Inflammatory macrophage treated with lipopolysaccharide for 4 hours (primary cell): Measurements from ENCODE around the gene PP2D1.
A peak's percentile ranks its signal among the peaks of the same experiment; 100 is the strongest.
"Not testable (repeated sequence)": the region's sequence is repeated elsewhere in the genome, so short reads cannot be mapped to it uniquely, and the experiment has no call there.

Source experiments
- DNase-seq: peaks from one replicate; pipeline ENCODE4 v3.0.0-alpha.2; 2020

PP2D1 gene

DNA sequence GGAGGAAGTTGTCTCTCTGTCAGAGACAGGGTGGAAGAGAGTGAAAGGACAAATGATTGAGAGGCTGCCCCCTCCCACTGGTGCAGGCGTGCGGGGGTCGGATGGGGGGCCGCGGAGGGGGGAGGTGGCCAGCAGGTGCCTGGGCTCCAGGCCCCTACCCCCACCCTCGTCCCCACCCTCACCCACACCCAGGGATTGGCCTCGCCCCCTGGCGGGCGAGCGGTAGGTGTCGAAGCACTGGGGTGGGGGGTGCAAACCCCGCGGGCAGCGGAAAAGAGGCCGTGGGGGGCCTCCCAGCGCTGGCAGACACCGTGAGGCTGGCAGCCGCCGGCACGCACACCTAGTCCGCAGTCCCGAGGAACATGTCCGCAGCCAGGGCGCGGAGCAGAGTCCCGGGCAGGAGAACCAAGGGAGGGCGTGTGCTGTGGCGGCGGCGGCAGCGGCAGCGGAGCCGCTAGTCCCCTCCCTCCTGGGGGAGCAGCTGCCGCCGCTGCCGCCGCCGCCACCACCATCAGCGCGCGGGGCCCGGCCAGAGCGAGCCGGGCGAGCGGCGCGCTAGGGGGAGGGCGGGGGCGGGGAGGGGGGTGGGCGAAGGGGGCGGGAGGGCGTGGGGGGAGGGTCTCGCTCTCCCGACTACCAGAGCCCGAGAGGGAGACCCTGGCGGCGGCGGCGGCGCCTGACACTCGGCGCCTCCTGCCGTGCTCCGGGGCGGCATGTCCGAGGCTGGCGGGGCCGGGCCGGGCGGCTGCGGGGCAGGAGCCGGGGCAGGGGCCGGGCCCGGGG is 27.9 kb upstream of the PP2D1 start, which contains the start of gene KAT2B:
Gene KAT2B, plus strand, starts transcription at position 682 of the 783 bp plus-strand sequence. Its CDS starts 32 bp downstream, at position 714.
- peak; percentile 69 for DNase-seq

DNA sequence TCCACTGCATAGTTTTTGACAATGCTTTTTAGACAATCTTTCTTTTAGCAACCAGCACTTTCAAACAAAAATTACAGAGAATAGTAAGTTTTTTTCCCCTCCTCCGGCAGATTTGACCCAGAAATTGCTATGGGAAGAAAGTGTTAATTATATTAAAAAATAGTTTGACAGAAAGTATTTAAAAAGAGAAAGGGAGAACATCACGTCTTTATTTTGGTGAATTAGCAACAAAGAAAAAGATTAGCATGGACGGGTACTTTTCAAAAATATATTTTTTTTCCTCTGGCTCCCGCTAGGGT is 27.4 kb upstream of the PP2D1 start:
- no peak for DNase-seq

DNA sequence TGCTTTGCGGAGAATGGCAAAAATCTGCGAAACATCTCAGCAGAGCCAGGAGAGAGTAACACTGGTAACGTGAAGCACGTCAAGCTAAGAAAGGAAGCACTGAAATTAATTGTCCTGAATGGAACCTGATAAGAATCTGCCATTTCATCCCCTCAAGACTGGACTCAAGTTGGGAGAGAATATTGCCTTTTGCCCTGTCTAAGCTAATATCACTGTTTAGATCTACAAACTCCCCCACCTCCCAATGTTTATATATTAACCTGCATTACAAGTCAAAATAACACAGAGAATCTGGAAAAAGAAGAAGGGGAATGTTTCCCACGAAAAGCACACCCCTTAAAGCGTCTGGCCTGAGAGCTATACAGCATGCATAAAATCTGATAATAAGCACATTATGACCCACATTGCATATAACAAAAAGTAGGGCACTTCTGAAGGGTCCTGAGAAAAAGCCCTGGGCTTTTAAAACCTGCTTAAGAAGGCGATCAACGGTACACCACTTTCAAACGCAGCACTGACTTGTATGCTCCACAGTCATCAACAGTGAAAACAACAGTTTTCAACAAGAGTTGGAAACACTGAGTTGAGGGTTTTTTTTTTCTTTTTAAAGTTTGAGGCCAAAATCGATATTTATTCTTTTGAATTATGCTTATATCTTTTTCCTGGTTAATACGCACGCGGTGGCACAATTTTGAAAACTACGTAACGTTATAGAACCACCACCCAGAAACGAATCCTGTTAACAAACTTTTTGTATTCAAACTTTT is 26.8 kb upstream of the PP2D1 start:
- no peak for DNase-seq

DNA sequence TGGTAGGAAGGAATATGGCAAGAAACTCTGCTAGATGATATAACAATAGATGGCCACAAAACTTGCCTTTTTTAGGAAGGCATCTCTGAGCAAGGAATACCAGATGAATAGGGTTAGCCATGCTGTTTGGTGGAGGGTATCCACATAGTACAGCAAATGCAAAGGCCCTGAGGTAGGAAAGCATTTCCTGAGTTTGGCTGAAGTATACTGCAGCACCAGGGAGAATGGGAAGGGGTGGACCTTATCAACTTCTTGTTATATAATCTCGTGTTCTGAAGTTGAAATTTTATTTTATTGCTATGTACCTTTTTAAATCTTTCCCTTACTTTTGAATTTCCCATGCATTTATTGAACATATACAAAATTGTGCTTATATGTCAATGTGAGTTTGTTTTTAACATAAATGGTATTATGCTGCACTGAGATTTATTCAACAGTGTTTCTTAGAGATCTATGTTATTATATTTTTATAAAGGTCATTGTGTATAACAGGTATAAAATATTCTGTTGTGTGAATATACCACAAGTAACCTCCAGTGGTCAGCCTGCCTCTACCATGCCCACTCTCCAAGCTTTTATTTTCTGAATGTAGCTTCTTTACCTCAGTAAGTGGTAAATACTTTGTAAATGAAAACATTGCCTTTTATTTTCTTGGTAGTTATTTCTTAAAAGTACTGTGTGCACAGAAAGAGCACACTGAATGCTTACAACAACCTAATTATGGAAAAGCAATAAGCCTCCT is 25.4 kb upstream of the PP2D1 start:
- no peak for DNase-seq

DNA sequence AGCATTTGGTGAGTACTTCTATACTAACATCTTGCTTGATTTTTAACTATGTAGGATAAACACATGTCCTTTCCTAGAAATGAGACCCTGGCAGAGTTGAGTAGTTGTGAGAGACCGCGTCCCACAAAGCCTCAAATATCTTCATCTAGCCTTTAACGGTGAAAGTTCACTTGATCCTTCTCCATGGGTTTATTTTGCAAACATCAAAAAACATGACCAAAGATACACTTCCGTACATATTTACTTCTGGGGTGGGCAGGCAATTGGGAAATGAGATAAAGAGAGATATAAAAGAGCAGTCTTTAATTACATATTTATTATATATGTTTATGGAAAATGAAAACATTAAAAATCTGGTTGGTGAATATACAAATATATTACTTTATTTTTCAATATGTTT is 23.0 kb upstream of the PP2D1 start:
- DNase-seq = no peak

DNA sequence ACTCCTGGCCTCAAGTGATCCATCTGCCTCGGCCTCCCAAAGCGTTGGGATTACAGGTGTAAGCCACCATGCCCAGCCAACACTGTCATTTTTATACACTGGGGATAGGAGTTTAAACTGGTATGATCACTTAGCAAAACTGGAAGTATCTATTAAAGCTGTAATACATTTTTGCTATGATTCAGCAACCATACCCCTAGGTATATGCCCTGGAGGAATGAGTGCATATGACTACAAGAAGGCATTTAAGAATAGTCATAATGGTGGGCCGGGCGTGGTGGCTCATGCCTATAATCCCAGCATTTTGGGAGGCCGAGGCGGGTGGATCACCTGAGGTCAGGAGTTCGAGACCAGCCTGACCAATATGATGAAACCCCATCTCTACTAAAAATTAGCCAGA is 19.9 kb upstream of the PP2D1 start:
- not testable (repeated sequence) for DNase-seq

DNA sequence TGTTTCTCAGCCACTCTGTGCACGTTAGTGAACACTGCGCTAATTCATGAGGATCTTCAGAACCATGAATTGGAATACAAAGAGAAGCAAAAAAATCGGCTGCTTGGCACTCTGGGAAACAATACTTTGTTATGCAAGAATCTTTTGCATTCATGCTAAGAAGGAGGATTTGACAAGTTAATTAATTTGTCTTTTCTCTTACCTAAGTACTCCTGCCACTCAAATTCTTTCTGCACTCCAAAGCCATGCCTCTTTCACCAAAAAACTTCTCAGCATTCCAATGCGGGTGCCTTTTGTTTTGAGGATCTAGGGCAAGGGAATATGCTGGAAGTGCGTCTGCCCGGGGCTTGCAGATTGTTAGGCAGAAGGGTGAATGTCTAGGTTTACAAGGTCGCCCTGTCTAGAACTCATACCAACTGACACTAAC is 16.9 kb upstream of the PP2D1 start:
- no peak for DNase-seq

DNA sequence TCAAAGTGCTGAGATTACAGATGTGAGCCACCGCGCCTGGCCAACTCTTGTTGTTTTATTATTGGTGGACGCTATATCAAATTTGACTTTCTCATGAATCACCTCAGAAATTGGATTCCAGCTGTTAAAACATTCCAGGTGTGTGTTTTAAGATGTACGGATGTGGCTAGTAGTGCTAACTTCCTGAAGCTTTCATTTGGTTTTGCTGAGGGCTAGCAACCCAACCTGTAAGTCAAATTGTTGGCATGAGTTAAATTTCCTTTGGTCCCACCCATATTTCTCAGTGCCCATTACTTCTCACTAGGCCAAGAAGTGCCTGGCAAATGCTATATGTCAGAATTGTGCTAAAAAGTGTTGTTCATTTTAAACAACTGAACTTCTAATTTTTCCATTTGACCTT is 15.1 kb upstream of the PP2D1 start:
- no peak for DNase-seq

DNA sequence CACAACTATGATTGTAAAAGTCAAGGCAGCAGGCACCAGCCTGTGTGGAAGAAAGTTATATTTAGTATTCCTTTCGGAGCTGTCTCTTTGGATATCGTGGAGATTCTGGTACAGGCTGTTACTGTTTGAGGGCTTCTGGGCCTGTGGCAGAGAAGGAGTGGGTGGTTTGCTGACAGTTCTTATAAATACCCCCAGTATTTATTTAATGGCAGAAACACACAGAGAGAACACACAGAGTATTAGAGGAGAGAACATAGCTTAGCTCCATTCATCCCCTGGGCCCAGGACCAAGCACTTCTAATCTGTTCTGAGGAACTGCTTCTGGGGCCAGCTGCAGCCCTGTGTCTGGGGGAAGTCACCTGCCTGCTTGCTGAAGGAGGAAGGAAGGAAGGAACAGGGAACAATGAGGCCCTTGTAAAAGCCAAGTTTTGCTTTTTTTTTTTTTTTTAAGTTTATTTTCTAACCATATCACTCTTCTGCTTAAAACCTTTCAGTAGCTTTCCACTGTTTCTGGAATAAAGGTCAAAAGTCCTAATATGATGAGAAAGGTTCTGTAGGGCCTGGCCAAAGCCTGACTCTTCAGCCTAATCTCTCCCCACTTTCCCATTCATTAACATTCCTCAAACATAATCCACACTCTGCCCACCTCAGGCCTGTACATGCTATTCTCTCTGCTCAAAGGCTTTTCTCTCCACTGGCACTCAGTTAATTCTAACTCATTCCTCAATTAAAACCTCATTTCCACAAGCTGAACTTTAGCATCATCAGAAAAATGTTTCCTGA is 11.8 kb upstream of the PP2D1 start:
- DNase-seq = no peak

DNA sequence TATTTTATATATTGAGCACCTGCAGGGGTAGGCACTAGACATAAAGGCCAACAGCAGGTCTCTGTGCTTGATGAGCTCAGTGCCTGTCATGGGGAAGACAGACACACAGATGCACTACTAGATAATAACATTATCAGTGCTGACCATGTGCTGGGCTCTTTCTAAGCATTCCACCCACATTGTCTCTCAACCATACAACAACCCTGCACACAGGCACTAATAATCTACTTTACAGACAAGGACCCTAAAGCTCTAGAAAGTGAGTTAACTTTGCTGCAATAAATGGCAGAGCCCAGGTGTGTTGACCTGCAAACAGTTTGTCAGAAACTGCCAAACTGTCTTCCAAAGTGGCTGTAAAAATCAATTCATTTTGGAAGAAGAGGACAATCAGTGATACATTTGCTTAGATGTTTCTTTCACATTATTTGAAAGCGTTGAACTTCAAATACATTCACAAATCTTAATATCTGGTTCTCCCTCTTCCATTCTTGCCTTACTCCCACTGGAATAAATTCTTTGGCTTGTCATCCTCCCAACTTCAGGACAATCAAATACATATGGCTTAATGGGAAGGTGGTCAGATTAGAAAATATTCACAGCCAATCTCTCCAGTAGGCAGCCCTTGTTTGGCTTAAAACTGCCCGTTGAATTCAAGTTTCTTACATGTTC is 11.0 kb upstream of the PP2D1 start:
- no peak for DNase-seq

DNA sequence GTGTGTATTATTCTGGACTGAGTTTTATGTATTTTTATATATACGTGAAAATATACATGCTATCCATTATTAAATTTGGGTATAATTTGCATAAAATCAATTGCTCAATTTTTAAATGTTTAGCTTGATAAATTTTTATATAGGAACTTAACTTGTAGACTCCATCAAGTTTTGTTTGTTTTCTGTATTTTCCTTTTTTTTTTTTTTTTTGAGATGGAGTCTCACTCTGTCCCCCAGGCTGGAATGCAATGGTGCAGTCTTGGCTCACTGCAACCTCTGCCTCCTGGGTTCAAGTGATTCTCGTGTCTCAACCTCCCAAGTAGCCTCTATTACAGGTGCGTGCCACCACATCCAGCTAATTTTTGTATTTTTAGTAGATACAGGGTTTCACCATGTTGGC is 4.0 kb upstream of the PP2D1 start:
- DNase-seq = not testable (repeated sequence)

DNA sequence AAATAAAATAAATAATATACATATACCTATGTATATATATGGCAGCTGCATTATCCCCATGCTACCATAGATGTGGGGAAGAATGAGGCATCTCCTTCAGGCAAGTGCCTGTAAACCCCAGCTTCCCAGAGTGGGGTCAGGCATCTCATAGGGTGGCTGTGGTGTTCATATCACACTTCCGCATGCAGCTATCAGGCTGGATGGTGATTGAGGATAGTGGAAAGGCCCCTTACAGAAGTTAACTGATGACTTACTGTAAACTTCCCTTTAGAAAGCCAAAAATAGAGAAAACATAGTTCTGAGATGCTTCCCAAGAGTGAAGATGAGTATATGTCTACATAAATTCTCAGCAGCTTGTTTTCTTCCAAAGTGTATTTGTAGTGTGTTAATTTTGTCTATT is 3.5 kb upstream of the PP2D1 start:
- DNase-seq = no peak

DNA sequence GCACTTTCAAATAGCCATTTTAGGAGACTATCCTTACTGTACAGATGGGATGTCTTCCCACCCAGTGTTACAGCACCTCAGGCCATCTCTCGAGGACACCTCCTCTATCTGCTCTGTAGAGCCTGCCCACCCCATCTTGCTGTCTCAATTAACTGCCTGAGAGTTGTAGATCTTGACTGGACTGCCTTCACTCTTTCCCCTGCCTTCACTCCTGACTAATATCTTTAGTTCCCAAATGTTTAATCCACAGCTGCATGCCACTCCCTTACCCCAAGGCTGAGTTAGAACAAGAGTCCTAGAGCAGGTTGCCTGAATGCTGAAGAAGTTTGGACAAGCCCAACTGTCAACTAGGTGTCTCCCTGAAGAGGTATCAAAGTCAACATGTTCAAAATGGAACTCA is 1.3 kb upstream of the PP2D1 start:
- DNase-seq = no peak

DNA sequence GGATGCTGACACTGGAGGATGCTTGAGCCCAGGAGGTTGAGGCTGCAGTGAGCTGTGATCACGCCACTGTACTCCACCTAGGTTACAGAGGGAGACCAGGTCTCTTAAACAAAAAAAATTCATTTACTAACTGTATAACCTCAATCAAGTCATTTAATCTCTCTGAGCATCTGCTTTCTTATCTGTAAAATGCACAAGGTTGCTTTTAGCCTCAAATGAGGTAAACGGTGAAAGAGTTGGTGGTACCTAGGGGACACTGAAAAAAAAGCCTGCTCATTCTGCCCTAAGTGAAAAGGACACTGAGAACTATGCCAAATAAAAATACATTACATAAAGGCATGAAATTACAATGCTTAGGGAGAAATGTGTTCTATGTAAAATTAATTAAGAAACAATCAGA is 3.4 kb downstream of the PP2D1 start:
- no peak for DNase-seq

DNA sequence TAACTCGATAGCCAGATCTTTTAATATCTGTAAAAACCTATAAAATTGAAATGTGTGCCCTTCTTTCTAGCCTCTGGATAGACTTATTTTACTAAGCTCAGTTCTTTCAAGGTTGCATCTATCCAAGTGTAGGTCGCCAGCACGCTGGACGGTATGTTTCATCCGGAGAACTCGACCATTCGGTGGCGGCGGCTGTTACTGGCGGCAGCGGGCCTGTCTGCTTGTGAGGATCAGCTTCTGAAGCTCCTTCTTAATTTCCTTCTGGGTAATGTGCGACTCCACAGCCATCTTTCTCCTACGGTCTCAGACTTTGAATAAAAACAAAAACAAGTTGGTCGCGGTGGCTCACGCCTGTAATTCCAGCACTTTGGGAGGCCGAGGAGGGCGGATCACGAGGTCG is 4.1 kb downstream of the PP2D1 start:
- DNase-seq = no peak

DNA sequence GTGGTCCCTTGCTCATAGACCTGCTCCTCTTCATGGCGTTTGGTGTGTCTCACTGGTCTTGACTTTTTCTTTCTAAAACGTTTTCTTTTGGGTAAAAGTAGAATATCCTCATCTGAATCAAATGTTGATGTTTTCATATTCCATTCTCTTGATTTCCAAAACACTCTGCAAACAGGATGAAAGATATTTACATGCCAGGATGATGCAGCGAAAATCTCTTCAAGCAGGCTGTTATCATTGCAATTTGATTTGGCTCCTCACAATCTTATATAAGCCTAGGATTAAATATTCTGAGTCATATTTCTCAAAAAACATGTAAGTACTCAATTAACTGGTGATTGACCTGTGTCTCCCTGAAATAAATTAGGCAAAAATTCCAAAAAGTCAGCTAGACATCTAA is 10.1 kb downstream of the PP2D1 start:
- DNase-seq = no peak

DNA sequence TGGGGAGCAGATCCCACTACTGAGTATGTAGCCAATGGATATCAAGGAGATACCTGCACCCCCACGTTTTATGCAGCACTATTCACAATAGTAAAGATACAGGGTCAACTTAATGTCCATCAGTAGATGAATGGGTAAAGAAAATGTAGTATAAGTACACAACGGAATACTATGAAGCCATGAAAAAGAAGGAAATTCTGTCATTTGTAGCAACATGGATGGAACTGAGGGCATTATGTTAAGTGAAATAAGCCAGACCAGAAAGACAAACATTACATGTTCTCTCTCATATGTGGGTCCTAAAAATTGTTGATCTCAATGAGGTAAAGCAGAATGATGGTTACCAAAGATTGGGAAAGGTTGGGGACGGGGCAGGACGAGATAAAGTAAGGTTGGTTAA is 14.6 kb downstream of the PP2D1 start:
- no peak for DNase-seq

DNA sequence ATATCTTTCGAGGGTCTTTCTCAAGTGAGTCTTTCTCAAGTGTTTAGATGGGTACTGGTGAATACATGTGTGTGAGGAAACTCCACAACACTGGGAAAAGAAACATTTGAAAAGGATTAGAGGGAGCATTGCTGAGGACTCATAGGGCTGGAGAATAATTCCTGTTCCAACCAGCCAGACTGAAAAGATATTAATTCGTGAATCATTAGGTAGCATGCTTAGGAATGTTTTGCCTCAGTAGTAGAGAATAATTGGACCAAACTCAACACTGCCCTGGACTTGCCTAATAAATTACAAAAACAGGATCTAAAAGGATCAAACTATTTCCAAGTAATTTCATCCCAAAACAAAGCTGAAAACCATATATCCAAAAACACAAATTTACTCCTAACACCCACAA is 17.3 kb downstream of the PP2D1 start:
- no peak for DNase-seq

DNA sequence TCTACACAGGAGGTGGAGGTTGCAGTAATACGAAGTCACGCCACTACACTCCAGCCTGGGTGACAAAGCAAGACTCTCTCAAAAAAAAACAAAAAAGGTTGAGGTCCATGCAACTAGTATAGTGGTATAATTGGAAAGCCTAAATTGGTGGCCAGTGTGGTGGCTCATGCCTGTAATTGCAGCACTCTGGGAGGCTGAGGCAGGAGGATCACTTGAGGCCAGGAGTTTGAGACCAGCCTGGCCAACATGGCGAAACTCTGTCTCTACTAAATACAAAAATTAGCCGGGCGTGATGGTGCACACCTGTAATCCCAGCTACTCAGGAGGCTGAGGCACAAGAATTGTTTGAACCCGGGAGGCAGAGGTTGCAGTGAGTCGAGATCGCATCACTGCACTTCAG is 23.2 kb downstream of the PP2D1 start:
- DNase-seq = not testable (repeated sequence)

DNA sequence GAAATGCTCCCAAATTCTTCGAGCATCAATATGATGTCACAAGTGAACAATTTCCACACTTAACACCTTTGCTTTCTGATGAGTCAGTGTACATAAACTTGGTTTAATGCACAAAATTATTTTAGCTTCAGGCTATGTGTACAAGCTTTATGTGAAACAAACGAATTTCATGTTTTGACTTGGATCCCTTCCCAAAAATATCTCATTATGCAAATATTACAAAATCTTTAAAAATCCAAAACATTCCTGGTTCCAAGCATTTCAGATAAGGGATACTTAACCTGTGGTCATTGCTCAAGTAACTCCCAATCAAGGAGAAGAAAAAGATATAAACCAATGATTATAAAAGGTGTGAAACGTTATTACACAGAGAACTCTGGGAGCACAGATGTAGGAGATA is 40.0 kb downstream of the PP2D1 start:
- no peak for DNase-seq

DNA sequence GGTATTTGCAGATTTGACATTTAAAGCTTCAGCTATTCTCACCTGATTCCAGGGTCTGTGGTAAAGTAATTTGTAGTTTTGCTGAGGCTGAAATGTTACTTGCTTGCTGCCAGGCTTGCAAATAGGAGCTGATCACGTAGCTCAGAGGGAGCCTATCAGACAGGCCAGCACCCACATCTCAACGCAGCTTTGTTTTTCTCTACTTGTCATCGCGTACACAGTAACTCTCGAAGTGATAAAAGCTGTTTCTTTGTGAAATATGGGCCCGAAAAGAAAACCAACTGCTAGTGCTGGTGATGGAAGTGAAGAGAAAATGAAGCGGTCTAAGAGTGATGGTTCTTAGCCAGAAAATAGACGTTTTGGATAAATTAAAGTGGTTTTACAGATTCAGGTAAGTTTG is 41.7 kb downstream of the PP2D1 start:
- no peak for DNase-seq

DNA sequence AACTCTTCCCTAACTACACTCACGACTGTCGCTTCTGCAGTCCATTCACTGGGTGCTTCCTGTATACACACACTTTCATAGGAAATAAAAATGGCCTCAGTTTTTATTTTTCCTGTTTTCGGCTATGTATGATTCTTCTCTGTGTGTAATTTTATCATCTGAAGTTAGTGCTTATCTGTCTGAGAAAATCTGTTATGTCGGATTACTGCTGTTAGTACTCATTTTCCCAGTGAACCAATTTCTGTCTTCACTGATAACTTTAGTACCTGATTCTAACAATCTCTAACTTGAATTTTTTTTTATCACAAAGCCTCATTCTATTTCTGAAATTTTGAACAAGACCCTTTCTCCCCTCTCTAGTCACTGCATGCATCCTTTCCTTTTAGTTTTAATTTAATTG is 44.3 kb downstream of the PP2D1 start:
- DNase-seq = no peak

DNA sequence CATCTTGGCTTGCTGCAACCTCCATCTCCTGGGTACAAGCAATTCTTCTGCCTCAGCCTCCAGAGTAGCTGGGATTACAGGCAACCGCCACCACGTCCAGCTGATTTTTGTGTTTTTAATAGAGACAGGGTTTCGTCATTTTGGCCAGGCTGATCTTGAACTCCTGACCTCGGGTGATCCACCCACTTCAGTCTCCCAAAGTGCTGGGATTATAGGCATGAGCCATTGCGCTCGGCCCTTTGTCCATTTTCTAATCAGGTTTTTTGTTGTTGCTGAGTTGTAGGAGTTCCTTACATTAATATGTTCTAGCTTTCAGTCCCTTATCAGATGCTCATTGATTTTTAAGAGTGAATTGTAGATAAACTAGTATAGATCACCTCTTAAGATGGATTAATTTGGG is 44.9 kb downstream of the PP2D1 start:
- DNase-seq = no peak
